Testis (tissue), 2 donors: ENCODE measurements around the gene AGAP1.

Experiments
- CTCF ChIP-seq, 3 experiments: fragments of 450-650 bp in 2 of 3; fragments of 200-600 bp in 1 of 3; sonication (generic) in 1 of 3; IDR thresholded peaks; one replicate each; pipeline ENCODE4 v1.5.1; 2016 to 2019; ENCODE audit warnings: antibody characterized with exemption in 3 of 3, mild to moderate bottlenecking in 2 of 3, moderate library complexity in 1 of 3
- POLR2A ChIP-seq: fragments of 450-650 bp; IDR thresholded peaks from one replicate; pipeline ENCODE4 v1.6.1; 2017; ENCODE audit warnings: antibody characterized with exemption, mild to moderate bottlenecking, moderate library complexity

- TF ChIP-seq POLR2A: no peak
- TF ChIP-seq CTCF (IDR thresholded peaks at IDR 0.05): no peak
These were observed 588.2 kb downstream of the AGAP1 start for GRCh38 chr2:236082061-236082460.
